Measurements from ENCODE around the gene MAPK12.

DNA sequence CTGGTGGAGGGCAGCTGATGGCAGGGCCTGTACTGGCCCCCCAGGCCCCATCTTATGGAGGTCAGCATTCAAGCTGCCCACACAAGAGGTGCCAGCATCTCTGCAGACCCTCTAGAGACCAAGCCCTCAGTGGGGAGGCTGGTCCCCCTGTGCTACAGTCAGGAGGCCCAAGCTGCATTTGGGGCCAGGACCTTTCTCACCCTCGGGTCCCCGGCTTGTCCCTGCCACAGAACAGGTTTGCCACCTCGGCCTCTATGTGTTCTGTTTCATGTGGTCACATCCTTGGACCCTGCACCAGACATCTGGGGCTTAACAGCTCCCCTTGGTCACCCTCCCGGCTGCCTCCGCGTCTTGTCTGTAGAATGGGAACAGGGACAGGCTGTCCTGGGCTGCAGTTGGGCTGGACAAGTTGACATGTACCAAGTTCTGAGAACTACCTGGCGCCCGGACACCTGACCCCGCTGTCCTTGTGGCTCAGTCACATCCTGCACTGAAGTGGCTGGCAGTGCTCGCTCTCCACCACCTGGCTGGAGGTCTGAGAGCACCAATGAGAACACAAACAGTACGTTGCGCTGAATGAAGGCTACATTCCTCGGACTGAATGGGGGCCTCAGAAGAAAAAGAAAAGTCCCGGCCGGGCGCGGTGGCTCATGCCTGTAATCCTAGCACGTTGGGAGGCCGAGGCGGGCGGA is 48.7 kb upstream of the MAPK12 start:
- TF ChIP-seq, protein P1, sequence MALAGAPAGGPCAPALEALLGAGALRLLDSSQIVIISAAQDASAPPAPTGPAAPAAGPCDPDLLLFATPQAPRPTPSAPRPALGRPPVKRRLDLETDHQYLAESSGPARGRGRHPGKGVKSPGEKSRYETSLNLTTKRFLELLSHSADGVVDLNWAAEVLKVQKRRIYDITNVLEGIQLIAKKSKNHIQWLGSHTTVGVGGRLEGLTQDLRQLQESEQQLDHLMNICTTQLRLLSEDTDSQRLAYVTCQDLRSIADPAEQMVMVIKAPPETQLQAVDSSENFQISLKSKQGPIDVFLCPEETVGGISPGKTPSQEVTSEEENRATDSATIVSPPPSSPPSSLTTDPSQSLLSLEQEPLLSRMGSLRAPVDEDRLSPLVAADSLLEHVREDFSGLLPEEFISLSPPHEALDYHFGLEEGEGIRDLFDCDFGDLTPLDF (CRISPR knock-in tag; IDR thresholded peaks at IDR 0.05) = no peak
- TF ChIP-seq MYC (IDR thresholded peaks at IDR 0.05; ENCODE audit: low read depth, low read length) (no peak), MYC (CRISPR knock-in tag; IDR thresholded peaks at IDR 0.05; ENCODE audit: borderline replicate concordance, low read depth) (no peak)
